ENCODE data around the gene SLC19A1. TPM values are rescaled to one million over a fixed set of nuclear protein-coding genes. Genes with fewer than 3 reads are reported as not detected.

SLC19A1 gene
- total RNA-seq, 2 donors from 2014 or later = 12.2 to 15.5 TPM

DNA sequence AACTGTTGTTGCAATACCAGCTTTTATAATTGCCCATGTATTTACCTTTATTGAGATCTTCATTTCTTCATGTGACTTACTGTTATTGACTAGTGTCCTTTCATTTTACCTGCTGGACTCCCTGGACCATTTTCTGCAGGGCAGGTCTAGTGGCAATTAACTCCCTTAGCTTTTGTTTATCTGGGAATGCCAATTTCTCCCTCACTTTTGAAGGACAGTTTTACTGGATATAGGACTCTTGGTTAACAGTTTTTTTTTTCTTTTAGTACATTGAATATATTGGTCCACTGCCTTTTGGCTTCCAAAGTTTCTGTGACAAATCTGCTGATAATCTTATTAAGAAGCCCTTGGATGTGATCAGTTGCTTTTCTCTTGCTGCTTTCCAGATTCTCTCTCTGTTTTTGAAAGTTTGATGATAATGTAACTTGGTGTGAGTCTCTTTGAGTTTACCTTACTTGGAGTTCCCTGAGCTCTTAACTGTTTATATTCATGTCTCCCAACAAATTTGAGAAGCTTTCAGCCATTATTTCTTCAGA is 80.4 kb downstream of the SLC19A1 start:
- Histone ChIP-seq H3K4me3 (no peak overlapping the region), H3K4me1 (replicated peaks) (no peaks in the 10 kb centered on the region), H3K27me3 (replicated peaks; ENCODE audit: insufficient read depth) (no peaks in the 10 kb centered on the region), H3K27ac (no peak overlapping the region), H3K9me3 (no peaks in the 10 kb centered on the region), H3K36me3 (no peaks in the 10 kb centered on the region)
- intact Hi-C loops (cut with DNase I) = no loop called here
- no peak for DNase-seq (ENCODE audit: low spot score)
- TF ChIP-seq POLR2AphosphoS5 (IDR thresholded peaks at IDR 0.05) = no peak
- no peak for TF ChIP-seq POLR2A (IDR thresholded peaks at IDR 0.05)
- TF ChIP-seq, protein P1, sequence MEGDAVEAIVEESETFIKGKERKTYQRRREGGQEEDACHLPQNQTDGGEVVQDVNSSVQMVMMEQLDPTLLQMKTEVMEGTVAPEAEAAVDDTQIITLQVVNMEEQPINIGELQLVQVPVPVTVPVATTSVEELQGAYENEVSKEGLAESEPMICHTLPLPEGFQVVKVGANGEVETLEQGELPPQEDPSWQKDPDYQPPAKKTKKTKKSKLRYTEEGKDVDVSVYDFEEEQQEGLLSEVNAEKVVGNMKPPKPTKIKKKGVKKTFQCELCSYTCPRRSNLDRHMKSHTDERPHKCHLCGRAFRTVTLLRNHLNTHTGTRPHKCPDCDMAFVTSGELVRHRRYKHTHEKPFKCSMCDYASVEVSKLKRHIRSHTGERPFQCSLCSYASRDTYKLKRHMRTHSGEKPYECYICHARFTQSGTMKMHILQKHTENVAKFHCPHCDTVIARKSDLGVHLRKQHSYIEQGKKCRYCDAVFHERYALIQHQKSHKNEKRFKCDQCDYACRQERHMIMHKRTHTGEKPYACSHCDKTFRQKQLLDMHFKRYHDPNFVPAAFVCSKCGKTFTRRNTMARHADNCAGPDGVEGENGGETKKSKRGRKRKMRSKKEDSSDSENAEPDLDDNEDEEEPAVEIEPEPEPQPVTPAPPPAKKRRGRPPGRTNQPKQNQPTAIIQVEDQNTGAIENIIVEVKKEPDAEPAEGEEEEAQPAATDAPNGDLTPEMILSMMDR (IDR thresholded peaks at IDR 0.05) = no peak

DNA sequence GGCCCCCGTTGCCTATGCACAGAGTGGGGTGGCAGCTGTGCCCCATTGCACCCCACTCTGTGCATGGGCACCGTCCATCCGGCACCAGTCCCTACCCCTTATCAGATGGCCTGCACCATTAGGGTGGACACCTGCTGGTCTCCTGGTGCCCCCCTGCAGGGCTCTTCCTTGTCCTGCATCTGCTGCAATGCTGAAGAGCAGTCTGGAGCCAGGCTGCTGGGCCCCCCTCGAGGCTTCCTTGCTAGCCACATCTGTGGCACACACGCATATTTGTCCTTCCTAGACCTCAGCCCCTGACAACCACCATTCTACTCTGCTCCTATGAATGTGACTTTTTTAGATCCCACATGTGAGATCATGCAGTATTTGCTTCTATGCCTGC is 80.9 kb downstream of the SLC19A1 start:
- intact Hi-C loops (cut with DNase I) = no loop called here
- H3K9me3 ChIP-seq = no peaks in the 10 kb centered on the region
- WGBS = 90% methylated on average over 5 of the region's 5 CpGs
- H3K27me3 ChIP-seq (replicated peaks; ENCODE audit: insufficient read depth) = no peaks in the 10 kb centered on the region
- H3K4me3 ChIP-seq = no peak overlapping the region
- TF ChIP-seq POLR2AphosphoS5 (IDR thresholded peaks at IDR 0.05) (no peak), POLR2A (IDR thresholded peaks at IDR 0.05) (no peak)
- TF ChIP-seq, protein P1 (IDR thresholded peaks at IDR 0.05) = no peak
- H3K27ac ChIP-seq = no peak overlapping the region
- DNase-seq (ENCODE audit: low spot score) = no peak
- H3K36me3 ChIP-seq = no peaks in the 10 kb centered on the region
- no peaks in the 10 kb centered on the region for H3K4me1 ChIP-seq (replicated peaks)

DNA sequence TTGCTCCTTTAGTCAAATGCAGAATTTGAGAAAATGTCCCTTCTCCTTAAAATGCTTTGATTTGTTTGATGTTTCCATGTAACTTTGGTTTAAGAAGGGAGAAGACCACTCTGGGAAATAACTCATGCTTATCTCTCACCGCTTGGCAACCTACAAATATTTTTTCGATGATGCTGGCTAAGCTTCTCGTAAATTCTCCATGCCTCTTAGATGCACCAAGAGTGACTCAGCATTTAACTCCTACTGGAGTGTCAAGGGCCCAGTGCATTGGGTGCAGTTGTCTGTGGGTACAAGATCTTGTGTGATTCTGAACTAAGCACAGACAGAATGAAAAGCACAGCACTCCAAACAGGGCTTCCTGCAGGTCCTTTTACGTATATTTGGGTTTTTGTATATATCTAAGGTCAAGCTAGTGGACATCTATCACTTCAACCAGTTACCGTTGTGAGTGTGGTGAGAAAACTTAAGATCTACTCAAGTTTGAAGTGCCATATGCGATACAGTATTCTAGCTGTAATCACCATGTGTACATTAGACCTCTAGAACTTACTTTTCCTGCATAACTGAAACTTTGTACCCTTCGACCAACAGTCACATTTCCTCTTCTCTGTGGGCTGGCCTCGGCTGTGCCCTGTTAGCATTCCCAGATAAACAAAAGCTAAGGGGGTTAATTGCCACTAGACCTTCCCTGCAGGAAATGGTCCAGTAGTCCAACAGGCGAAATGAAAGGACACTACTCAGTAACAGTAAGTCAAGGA is 81.5 kb downstream of the SLC19A1 start:
- TF ChIP-seq, protein P1 (IDR thresholded peaks at IDR 0.05) = no peak
- 80% methylated on average over 9 of the region's 9 CpGs for WGBS
- intact Hi-C loops (cut with DNase I) = no loop called here
- no peaks in the 10 kb centered on the region for H3K36me3 ChIP-seq
- H3K27ac ChIP-seq = no peak overlapping the region
- DNase-seq (ENCODE audit: low spot score) = no peak
- H3K9me3 ChIP-seq = no peaks in the 10 kb centered on the region
- no peak overlapping the region for H3K4me3 ChIP-seq
- H3K4me1 ChIP-seq (replicated peaks) = no peaks in the 10 kb centered on the region
- H3K27me3 ChIP-seq (replicated peaks; ENCODE audit: insufficient read depth) = no peaks in the 10 kb centered on the region

DNA sequence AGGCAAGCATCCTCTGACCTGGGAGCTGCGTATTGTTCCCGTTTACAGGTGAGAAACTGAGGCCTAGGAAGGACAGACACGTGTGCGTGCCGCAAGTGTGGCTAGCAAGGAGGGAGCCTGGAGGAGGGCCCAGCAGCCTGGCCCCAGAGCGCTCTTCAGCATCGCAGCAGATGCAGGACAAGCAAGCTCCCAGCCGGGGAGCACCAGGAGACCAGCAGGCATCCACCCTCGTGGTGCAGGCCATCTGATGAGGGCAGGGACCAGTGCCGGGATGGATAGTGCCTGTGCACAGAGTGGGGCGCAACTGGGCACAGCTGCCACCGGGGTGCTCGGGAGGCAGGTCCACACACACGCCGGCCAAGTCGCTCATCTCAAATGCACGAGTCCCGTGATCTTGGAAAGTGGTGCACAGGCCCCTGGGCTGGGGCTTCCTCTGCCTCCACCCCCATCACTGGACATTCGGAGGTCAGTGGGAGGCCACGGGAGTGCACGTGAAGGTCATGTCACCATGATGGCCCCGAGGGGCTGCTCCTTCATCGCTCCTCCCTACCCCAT is 82.2 kb downstream of the SLC19A1 start:
- TF ChIP-seq POLR2A (IDR thresholded peaks at IDR 0.05) (no peak), POLR2AphosphoS5 (IDR thresholded peaks at IDR 0.05) (no peak)
- TF ChIP-seq, protein P1 (IDR thresholded peaks at IDR 0.05) = no peak
- intact Hi-C loops (cut with DNase I) = no loop called here
- Histone ChIP-seq H3K9me3 (no peaks in the 10 kb centered on the region), H3K4me1 (replicated peaks) (peaks cover 6% of the 10 kb centered on the region), H3K4me3 (no peak overlapping the region), H3K36me3 (no peaks in the 10 kb centered on the region), H3K27me3 (replicated peaks; ENCODE audit: insufficient read depth) (no peaks in the 10 kb centered on the region), H3K27ac (no peak overlapping the region)
- no peak for DNase-seq (ENCODE audit: low spot score)
- WGBS = 97% methylated on average over 23 of the region's 23 CpGs

Data from prostate gland (tissue), 2 donors.